ENCODE results near the gene MAPRE3.

Gene MAPRE3

GRCh38 chr2:26951236-26951635 lies 19.2 kb upstream of the MAPRE3 start:
- no peak for DNase-seq

DNA sequence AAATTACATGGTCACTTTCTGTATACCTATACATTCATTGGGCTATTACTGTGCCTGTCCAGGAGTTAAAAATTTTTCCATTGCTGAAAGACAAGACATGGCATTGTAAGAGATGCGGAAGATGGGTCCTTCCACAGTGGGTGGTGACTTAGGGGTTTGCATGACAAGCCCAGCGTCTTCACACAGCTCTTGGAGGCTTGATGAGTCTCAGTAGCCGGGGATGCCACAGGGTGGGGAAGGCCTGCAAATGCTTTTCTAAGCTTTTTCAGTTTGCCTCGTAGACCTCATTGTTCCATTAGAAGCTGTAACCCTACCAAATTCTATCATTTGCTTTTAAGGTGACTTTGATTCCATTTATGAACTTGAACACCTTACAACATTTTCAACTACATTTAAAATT lies 18.1 kb upstream of the MAPRE3 start:
- no peak for DNase-seq

DNA sequence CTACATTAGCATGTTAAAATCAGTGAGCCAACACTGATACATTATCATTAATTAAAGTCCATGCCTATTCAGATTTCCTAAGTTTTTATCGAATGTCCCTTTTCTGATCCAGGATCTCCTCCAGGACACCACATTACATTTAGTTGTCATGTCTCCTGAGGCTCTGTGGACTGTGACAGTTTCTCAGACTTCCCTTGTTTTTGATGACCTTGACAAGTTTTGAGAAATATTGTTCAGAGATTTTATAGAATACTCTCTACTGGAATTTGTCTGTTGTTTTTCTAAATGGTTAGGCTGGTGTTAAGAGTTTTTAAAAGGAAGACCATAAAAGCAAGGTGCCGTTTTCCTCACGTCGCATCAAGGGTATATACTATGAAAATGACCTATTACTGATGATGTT lies 16.3 kb upstream of the MAPRE3 start:
- no peak for DNase-seq

GRCh38 chr2:26957041-26957440 lies 13.4 kb upstream of the MAPRE3 start:
- DNase-seq: no peak

GRCh38 chr2:26957534-26957933 lies 12.9 kb upstream of the MAPRE3 start:
- no peak for DNase-seq

DNA sequence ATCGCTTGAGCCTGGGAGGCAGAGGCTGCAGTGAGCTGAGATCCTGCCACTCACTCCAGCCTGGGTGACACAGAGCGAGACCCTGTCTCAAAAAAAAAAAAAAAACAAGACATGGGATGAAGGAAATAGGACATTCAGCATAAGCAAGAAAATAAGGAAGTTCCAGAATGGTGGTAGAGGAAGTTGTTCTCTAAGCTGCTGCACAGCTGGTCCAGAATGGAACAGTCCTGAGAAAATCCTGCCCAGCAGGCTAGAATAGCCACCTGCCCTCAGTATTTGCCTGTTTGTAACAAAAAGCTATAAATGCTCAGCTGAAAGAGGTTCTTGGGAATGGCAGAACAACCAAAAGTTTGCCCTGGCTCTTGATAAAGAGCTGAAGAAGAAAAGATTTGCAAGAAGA lies 11.1 kb upstream of the MAPRE3 start:
- DNase-seq: no peak

DNA sequence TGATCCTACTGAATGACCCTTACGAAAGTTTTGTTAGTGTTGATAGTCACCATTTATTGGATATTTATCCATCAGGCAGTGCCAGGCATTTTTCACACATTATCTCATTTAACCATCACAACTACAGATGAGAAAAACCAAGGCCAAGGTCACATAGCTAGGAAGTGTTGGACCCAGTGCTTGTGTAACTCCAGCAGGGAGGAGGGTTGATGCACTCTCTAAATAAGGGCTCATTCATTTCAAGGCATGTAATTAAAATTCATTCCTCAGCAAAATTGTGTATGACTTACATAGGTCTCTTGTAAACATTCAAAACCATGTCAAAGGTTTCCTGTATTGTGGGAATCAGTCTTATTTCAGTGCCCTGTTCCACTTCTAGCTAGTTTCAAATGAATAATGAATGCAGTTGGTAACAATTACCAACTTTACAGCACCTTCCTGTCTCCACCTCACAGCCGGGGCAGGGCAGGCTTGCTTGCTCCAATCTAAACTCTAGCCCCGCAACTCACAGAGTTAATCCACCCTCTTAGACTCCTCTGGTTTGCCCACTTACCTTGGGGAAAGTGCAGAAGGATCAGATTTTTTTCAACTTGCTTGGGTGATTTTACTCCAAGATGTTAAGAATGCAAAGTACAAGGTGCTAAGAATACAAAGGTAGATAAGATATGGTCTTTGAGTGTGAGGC lies 5.8 kb upstream of the MAPRE3 start:
- no peak for DNase-seq

GRCh38 chr2:26968001-26968400 lies 2.4 kb upstream of the MAPRE3 start:
- DNase-seq: no peak

DNA sequence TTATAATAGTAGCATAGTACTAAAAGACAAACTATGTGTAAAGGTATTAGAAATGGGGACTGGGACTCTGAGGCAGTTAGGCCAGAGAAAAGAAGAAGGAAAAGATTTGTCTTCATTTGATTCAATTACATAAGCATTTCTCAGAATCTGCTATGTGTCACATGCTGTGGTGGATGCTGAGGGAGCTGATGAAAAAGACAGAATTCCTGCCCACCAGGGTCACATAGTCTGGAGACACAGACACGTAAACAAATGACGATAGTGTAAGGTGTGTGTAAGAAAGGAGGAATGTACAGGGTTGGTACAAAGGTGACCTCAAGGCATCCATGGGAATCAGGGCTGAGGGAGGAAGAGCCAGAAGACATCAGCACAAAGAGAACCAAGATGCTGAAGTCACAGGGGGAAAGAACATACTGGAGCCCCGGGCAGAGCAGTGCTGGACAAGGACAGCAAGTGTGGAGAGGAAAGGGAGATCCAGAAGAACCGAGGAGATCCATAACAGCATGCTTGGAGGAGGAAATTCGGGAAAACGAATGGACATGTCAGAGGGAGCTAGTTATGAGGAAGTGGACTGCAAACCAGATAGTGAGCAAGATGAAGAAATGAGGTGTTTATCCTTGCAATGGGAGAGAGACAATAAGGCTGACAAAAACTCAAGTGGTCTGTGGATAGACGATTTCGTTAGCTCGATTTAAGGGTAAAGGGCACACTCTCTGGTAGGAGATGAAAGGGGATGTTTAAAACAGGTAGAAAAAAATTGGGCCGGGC lies 1.2 kb upstream of the MAPRE3 start:
- no peak for DNase-seq

- DNase-seq: no peak
Measured at GRCh38 chr2:26970928-26971627, 641 bp downstream of the MAPRE3 start.

DNA sequence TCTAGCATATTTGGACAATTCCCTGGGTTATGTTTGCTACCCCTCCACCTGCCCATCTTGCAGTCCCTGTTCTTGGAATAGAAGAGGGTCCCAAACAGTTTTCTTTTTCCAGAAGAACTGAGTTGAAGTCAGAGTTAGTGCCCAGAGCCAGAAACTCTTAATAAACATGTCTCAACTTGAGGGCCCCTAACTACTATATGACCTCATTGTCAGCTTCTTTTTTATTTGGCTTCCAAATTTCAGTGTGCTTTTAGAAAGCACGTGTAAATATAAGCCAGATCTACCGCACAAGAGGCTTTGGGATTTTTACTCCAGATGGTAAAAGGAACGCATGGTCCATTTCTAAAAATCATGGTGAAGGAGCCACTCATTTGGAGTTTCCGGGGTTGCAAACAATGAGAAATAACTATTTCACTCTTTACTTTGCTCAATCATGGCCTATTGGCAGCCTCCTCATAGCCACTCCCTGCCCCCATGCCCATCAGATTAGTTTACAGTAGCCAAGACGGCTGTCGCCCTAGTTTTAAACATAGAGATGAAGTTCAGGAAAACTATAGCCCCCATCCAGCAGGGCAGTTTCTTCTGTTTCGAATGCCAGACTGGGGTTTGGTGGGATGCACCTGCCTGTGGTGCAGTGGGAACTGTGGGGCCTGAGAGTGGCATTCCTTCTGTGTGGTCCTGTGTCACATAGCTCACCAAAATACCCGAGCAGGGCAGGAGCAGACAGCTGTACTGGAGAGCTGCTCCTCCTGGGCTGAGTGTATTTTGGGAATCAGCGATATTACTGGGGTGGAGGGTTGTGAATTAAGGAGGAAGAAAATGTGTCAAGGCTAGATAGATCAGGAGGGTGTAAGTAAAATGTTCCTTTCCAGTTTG lies 1.7 kb downstream of the MAPRE3 start:
- no peak for DNase-seq

GRCh38 chr2:26974352-26974751 lies 3.9 kb downstream of the MAPRE3 start:
- DNase-seq: no peak

GRCh38 chr2:26975102-26975501 lies 4.7 kb downstream of the MAPRE3 start:
- DNase-seq: no peak

DNA sequence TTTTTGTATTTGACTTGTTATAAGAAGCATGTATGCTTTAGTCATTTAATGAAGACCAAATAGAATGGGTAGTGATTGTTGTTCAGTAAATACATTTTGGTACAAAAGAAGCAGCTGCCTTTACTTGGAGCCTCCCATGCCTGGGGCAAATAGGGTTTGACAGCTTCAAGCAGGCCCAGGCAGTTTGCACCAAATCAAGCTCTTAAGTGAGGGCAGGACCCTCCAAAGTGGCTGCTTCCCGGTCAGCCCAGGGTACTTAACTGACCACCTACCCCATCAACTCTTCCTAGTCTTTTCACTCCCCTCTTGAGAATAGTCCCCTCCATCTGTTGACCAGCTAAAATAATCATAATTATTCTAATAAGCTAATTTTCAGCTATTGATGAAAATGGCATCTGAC lies 5.2 kb downstream of the MAPRE3 start:
- DNase-seq: no peak

DNA sequence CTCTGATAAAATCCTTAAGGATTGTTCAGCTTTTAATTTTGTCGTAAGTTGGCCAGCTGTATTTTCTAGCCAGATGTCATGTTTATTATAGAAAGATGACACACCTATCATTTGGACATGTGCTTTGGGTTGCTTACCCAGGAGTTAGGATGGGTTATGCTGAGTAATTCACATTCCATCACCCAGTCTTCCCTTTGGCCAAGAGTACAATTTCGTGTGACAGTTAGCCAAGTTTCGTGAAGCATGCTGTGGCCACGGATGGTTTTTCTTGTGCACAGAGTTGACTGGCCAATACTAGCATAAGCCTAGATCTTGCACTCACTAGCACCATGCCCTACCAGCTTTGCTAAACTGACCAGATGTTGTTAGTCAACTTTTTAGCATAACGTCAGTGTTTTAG lies 5.8 kb downstream of the MAPRE3 start:
- no peak for DNase-seq

DNA sequence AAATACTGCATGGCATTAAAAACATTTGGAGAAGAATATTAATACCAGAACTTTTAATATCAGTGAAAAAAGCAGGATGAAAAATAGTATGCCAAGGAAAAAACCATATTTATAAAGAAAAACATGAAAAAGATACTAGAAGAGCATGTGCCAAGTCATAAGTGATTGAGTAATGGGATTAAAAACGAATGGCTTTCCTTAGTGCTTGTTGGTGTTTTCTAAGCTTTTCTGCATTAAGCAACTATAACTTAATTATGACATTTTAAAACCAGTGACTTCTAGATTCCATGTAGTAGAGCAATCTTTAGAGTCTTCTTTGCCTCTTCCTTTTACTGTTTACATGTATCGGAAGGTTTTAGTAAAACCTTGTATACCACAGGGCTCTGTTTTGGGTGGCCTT lies 6.6 kb downstream of the MAPRE3 start:
- no peak for DNase-seq

DNA sequence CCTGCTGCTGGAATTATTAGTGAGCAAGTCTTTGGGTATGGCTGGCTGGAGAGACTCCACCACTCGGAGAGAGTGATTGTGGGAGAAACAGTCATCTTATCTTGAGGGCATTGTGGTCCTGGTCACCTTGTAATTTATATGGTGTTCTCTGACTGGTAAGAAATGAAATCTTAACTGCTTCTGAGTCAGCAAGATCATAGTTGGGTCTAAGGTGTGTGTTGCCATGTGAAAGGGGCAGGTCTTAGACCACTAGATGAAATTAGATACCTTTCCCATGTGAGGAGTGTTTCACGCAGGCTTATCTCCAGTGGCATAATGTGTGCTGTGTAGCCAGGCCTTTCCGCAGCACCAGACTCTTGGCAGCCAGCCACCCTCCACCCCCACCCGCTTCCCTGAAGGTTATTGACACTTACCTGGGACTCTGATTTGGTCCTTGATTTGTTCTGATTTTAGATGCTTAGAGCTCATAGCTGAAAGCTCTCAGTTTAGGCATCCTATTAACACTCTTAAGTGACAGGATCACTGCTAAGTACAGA lies 7.7 kb downstream of the MAPRE3 start:
- DNase-seq: no peak

DNA sequence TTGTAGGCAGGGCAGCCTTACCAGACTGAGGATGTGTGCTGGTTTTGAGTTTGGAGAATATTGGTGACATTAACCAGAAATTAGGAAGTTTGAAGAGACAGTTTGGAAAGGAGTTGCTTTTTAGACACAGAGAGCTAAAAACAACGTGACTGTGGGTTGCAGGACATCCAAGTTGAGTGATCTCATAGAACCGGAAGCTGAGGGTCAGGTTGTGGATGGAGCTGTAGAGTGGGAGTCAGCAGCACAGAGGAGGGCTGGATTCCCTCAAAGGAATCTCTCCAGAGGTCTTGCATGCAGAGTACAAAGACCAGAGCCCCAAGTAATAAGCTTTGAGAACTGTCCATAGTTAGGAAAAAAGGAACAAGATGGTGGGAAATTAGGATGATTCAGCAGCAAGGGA lies 9.3 kb downstream of the MAPRE3 start:
- no peak for DNase-seq

- DNase-seq: no peak
Measured at GRCh38 chr2:26980971-26981370, 10.5 kb downstream of the MAPRE3 start.

- no peak for DNase-seq
Measured at GRCh38 chr2:26982102-26982742, 11.8 kb downstream of the MAPRE3 start.

DNA sequence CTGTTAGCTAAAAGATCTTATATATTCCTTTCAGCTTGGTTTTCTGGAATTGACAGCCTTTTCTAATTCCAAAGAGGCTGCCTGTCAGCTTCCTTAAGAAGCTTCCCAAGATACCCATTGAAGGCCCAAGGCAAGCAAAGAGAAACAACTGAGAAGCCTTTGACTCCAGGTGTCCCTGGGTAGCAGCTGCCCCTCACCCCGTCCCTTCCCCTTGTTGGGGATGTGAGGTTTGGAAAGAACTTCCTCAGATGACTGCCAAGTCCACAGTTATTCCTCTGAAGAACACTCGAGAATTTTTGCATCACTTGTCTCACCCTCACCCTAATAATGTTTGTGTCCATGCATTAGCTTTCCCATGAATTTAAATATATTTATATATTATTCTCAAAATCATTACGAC lies 13.3 kb downstream of the MAPRE3 start:
- DNase-seq: no peak

- DNase-seq: no peak
Measured at GRCh38 chr2:26985807-26986206, 15.4 kb downstream of the MAPRE3 start.
